ENCODE data around the gene NFAM1.

NFAM1 gene

GRCh38 chr22:42357634-42358296 is 74.4 kb downstream of the NFAM1 start:
- no peak for DNase-seq (ENCODE audit: low read depth)
- no peak overlapping the region for H3K4me3 ChIP-seq (ENCODE audit: low read depth, low read length)
- TF ChIP-seq CTCF (IDR thresholded peaks at IDR 0.05; ENCODE audit: low read depth, low read length, missing control alignments) = no peak
- in situ Hi-C loops (cut with HindIII; ENCODE audit: low sequenced_read_pairs) = no loop called here

- no peak for TF ChIP-seq CTCF (IDR thresholded peaks at IDR 0.05; ENCODE audit: low read depth, low read length, missing control alignments)
- no peak for DNase-seq (ENCODE audit: low read depth)
- no peak overlapping the region for H3K4me3 ChIP-seq (ENCODE audit: low read depth, low read length)
- in situ Hi-C loops (cut with HindIII; ENCODE audit: low sequenced_read_pairs) = no loop called here
These were observed 75.0 kb downstream of the NFAM1 start for GRCh38 chr22:42357221-42357620.

- in situ Hi-C loops (cut with HindIII; ENCODE audit: low sequenced_read_pairs) = no loop called here
- DNase-seq (ENCODE audit: low read depth) = no peak
- TF ChIP-seq CTCF (IDR thresholded peaks at IDR 0.05; ENCODE audit: low read depth, low read length, missing control alignments) = no peak
- no peak overlapping the region for H3K4me3 ChIP-seq (ENCODE audit: low read depth, low read length)
These were observed 75.7 kb downstream of the NFAM1 start for GRCh38 chr22:42356533-42356932.

GRCh38 chr22:42353883-42354727 is 78.1 kb downstream of the NFAM1 start:
- no peak for DNase-seq (ENCODE audit: low read depth)
- TF ChIP-seq CTCF (IDR thresholded peaks at IDR 0.05; ENCODE audit: low read depth, low read length, missing control alignments) = no peak
- in situ Hi-C loops (cut with HindIII; ENCODE audit: low sequenced_read_pairs) = no loop called here
- H3K4me3 ChIP-seq (ENCODE audit: low read depth, low read length) = no peak overlapping the region

- TF ChIP-seq CTCF (IDR thresholded peaks at IDR 0.05; ENCODE audit: low read depth, low read length, missing control alignments) = no peak
- no peak overlapping the region for H3K4me3 ChIP-seq (ENCODE audit: low read depth, low read length)
- in situ Hi-C loops (cut with HindIII; ENCODE audit: low sequenced_read_pairs) = no loop called here
- no peak for DNase-seq (ENCODE audit: low read depth)
These were observed 81.8 kb downstream of the NFAM1 start for GRCh38 chr22:42350373-42350772.

GRCh38 chr22:42347281-42347824 is 84.8 kb downstream of the NFAM1 start:
- in situ Hi-C loops (cut with HindIII; ENCODE audit: low sequenced_read_pairs) = no loop called here
- TF ChIP-seq CTCF (IDR thresholded peaks at IDR 0.05; ENCODE audit: low read depth, low read length, missing control alignments) = no peak
- no peak overlapping the region for H3K4me3 ChIP-seq (ENCODE audit: low read depth, low read length)
- DNase-seq (ENCODE audit: low read depth) = no peak

Data from astrocyte of the cerebellum (primary cell).